ENCODE measurements around the gene SERPINE1.
"Not testable (repeated sequence)": the region's sequence is repeated elsewhere in the genome, so short reads cannot be mapped to it uniquely, and the experiment has no call there.

Gene SERPINE1

DNA sequence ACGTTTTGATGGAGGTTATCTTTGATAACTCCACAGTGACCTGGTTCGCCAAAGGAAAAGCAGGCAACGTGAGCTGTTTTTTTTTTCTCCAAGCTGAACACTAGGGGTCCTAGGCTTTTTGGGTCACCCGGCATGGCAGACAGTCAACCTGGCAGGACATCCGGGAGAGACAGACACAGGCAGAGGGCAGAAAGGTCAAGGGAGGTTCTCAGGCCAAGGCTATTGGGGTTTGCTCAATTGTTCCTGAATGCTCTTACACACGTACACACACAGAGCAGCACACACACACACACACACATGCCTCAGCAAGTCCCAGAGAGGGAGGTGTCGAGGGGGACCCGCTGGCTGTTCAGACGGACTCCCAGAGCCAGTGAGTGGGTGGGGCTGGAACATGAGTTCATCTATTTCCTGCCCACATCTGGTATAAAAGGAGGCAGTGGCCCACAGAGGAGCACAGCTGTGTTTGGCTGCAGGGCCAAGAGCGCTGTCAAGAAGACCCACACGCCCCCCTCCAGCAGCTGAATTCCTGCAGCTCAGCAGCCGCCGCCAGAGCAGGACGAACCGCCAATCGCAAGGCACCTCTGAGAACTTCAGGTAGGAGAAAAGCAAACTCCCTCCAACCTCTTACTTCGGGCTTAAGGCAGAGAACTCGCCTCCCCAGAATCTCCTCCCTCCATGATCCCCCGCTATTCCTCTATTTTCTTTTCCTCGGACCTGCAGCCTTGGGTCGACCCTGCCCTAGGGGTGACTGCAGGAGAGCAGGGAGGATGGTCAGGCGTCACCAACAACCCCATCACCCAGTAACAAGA is at the start of gene SERPINE1:
Gene SERPINE1 (plus strand): TSS at position 454 of the 809 bp plus-strand sequence. CDS start 1,290 bp downstream, outside the sequence.
- peak in 2 of 4 experiments; percentile 8 to 42 for DNase-seq

DNA sequence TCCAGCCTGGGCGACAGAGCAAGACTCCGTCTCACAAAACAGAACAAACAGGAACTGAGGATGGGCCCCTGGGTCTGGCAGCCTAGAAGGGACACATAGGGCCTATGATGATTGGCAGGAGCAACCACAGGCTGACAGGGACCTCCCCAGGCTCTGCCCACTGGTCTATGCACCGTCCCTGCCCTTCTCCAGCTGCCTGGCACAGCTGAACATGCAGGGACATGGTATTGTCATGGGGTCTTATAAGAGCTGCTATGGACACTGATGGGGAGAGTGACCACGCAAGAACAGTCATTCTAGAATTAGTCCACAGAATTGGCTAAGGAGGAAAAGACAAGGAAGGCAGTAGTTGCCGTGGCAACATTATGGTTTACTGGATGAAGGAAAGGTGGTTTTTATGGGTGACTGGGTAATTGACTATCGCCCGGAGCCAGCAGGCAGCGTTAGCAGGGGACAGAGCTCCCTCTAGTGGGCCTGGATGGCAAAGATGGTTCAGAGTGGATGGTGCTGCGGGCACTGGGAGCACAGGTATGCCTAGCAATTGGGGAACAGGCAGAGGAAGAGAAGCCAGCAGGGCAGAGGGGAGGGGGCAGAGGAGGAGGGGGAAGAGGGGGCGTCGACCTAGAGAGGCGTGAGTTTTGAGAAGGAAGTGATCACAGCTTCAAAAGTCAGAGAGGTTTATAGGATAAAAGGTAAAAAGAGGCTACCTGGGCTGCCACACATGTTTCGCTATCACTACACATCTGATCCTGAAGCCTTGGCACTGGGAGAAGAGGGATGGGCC is 49.4 kb upstream of the SERPINE1 start:
- peak; percentile 53 to 77 (median 72) for DNase-seq

DNA sequence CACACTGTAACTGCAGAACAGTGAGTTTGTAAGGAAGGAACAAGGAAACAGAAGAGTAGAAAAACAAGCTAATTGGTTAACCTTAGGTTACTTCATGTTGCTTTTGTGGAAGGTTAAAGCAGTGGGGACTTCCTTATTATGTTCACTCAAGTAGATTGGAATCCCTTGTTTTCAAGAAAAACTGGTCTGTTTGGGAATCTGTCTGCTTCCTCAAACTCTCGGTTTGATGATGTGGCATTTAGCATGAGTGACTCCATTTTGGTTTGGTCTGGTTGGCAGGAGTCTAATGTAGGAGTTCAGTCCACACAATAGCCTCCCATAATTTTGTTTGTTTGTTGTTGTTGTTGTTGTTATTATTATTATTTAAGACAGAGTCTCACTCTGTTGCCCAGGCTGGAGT is 45.5 kb upstream of the SERPINE1 start:
- DNase-seq = no peak

DNA sequence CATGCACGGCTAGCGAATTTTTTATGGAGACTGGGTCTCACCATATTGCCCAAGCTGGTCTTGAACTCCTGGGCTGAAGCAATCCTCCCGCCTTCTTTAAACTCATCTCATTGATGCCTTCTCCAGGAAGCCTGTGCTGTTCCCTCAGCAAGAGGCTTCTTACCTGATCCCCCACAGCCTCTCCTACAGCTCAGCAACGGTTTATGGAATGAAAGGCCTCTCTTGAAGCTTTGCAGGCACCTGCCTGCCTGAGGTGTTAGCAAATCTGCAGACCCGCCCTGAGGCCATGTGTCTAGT is 42.1 kb upstream of the SERPINE1 start:
- no peak for DNase-seq

DNA sequence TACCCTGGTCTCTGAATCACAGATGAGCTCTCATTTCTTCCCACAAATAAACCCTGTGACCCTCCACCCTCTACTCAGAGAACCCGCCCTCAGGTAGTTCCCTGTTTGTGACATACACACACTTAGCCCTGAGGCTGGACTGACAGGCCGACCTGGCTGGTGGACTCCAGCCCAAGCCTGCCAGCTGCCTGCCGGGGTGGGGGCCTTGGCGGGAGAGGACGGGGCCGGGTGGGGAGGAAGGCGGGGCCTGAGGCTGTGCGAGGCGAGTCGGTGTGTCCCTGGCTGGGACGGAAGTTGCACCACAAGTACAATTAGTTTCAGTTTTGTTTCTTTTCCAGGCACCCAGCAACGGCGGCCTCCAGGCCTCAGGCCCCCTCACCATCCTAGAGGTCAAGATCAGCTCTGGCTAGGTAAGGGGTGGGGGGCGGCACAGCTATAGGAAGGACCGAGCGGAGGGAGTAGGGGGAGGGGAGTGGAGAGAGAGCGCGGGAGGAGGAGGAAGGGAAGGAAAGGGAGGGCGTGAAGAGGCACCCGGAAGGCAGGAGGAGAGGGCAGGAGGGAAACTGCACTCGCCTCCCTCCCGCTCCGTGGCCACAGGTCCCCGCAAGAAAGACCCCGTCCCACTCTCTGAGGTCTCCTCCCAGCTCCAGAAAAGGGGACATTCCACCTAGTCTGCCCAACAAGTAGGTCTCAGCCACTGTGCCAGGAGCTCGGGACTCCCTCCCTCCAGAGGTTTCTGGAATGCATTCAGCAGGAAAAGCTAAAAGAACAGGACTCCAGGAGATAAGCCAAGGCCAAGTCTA is 41.5 kb upstream of the SERPINE1 start, which contains the start of gene TRIM56:
Gene TRIM56 (plus strand): TSS at position 320 of the 803 bp plus-strand sequence. CDS start 1,832 bp downstream, outside the sequence.
- peak; percentile 25 to 69 (median 50) for DNase-seq

DNA sequence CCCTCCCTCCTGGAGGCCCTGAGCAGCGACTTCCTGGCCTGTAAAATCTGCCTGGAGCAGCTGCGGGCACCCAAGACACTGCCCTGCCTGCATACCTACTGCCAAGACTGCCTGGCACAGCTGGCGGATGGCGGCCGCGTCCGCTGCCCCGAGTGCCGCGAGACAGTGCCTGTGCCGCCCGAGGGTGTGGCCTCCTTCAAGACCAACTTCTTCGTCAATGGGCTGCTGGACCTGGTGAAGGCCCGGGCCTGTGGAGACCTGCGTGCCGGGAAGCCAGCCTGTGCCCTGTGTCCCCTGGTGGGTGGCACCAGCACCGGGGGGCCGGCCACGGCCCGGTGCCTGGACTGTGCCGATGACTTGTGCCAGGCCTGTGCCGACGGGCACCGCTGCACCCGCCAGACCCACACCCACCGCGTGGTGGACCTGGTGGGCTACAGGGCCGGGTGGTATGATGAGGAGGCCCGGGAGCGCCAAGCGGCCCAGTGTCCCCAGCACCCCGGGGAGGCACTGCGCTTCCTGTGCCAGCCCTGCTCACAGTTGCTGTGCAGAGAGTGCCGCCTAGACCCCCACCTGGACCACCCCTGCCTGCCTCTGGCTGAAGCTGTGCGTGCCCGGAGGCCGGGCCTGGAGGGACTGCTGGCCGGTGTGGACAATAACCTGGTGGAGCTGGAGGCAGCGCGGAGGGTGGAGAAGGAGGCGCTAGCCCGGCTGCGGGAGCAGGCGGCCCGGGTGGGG is 39.4 kb upstream of the SERPINE1 start:
- DNase-seq = no peak

DNA sequence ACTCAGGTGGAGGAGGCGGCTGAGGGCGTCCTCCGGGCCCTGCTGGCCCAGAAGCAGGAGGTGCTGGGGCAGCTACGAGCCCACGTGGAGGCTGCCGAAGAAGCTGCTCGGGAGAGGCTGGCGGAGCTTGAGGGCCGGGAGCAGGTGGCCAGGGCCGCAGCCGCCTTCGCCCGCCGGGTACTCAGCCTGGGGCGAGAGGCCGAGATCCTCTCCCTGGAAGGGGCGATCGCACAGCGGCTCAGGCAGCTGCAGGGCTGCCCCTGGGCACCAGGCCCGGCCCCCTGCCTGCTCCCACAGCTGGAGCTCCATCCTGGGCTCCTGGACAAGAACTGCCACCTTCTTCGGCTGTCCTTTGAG is 38.9 kb upstream of the SERPINE1 start:
- DNase-seq = no peak

DNA sequence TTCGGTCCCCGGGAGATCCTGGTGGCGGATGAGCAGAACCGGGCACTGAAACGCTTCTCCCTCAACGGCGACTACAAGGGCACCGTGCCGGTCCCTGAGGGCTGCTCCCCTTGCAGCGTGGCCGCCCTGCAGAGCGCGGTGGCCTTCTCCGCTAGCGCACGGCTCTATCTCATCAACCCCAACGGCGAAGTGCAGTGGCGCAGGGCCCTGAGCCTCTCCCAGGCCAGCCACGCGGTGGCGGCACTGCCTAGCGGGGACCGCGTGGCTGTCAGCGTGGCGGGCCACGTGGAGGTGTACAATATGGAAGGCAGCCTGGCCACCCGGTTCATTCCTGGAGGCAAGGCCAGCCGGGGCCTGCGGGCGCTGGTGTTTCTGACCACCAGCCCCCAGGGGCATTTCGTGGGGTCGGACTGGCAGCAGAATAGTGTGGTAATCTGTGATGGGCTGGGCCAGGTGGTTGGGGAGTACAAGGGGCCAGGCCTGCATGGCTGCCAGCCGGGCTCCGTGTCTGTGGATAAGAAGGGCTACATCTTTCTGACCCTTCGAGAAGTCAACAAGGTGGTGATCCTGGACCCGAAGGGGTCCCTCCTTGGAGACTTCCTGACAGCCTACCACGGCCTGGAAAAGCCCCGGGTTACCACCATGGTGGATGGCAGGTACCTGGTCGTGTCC is 37.9 kb upstream of the SERPINE1 start:
- no peak for DNase-seq

DNA sequence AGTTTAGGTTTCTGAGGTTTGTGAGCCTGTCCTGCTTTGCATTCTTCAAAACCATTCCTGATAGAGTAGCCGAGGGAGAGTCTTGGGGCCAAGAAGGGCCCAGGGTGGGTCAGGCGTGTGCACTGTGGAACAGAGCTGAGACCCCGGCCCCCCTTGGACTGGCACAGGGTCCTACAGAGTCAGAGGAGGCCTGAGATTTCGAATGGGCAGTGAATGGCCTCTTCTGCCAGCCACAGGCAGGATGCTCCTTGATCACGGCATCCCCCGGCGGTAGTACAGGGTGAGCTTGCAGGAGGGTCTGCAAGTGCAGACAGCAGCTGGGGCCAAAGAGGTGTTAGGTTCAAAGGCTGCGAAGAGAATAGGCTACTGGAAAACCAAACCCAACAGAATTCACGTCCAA is 37.0 kb upstream of the SERPINE1 start:
- DNase-seq = no peak

DNA sequence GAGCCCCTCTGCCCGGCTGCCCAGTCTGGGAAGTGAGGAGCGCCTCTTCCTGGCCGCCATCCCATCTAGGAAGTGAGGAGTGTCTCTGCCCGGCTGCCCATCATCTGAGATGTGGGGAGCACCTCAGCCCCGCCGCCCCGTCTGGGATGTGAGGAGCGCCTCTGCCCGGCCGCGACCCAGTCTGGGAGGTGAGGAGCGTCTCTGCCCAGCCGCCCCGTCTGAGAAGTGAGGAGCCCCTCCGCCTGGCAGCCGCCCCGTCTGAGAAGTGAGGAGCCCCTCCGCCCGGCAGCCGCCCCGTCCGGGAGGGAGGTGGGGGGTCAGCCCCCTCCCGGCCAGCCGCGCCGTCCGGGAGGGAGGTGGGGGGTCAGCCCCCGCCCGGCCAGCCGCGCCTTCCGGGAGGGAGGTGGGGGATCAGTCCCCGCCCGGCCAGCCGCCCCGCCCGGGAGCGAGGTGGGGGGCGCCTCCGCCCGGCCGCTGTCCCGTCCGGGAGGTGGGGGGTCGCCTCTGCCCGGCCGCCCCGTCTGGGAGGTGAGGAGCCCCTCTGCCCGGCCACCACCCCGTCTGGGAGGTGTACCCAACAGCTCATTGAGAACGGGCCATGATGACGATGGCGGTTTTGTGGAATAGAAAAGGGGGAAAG is 34.5 kb upstream of the SERPINE1 start:
- DNase-seq = not testable (repeated sequence)

DNA sequence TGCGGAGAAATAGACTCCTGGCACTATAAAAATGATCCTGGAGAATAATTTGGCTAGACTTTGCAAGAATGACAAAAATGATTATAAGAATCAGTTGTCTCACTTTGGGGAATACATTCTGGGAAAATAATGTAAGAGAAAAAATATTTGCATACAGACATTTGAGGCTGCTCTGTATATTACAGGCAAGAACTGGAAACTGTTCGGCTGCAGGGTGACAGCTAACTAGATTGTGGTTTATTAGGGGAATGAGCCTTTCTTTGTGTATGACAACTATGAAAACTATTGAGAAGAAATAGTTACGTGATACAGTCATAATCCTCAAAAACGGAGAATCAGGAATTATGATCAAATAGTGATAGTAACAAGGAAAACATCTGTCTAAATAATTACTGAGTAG is 33.0 kb upstream of the SERPINE1 start:
- DNase-seq = no peak

DNA sequence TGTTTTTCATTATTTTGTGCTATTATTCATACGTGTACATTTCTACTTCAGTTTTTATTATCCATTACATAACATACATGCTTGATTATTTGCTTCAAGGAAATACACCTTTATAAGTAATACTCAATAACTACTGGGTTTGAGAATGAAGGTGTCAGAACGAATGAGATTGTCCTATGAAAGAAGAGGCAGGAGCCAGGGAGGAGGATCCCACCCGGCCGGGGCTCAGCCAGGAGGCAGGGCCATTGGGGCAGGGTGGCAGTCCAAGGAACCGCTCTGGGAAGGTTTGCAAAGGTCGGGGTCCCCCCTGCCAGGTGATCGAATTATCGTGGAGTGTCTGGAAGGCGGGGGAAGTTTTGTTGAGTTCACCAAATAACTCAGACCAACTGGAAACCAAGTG is 32.5 kb upstream of the SERPINE1 start:
- no peak for DNase-seq

DNA sequence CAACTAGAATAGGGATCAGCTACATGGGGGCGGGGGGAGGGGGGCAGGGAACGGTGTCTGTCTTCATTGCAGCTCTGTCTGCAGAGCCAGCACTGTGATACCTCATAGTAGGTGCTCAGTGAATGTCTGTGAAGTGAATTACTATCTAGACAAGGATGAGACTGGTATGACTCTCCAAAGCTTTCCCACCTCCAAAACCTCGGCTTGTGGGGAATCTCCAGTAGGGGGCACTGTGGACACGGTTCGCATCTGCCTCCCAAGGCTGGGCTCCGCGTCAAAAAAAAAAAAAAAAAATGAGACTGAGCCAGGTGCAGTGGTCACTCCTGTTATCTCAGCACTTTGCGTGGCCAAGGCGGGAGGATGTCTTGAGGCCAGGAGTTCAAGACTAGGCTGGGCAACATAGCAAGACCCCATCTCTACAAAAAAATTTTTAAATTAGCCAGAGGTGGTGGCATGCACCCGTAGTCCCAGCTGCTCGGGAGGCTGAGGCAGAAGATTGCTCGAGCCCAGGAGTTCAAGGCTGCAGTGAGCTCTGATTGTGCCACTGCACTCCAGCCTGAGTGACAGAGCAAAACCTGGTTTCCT is 32.0 kb upstream of the SERPINE1 start:
- DNase-seq = no peak

DNA sequence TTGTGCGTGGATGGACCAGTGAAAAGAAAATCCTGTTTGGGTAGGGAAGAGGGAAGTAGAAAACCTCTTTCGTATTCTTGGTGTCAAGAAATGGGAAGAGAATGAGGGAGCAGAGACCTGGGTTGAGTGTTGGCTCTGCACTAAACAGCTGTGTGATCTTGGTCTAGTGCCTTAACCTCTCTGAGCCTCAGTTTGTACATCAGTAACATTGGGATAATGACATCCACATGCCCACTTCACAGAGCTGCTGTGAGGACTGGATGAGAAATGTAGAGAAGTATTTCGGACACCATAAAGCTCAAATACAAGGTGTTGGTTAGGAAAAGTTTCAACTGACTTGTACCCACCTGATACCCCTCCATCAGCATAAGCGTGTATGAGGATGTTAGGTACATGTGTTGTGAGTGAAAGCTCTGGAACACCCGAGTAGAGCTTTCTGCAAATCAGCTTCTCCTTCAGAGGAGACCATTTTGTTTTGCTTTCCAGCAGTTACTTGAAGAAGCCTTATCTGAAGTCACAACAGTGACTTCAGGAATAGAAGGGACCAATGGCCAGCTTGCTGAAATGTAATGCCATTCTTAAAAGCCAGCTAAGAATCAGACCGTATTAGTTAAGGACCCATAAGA is 30.5 kb upstream of the SERPINE1 start:
- no peak for DNase-seq

DNA sequence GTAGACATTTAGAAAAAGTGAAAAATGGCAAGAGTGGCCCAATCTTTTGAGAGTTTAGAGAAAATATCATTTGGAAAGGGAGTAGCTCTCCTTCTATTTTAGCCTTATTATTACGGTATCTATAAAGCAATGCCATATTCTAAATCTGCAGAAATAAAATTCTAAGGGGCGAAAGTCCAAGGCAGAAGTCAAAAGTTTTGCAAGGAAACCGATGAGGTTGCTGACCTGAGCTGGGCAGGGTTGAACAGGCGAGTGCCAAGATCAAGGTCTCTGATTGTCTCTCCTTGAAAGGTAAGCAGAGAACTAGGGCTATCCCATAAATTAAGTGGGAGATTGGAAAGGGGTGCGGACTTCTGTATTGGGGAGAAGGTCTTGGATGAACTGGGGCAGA is 30.0 kb upstream of the SERPINE1 start:
- no peak for DNase-seq

DNA sequence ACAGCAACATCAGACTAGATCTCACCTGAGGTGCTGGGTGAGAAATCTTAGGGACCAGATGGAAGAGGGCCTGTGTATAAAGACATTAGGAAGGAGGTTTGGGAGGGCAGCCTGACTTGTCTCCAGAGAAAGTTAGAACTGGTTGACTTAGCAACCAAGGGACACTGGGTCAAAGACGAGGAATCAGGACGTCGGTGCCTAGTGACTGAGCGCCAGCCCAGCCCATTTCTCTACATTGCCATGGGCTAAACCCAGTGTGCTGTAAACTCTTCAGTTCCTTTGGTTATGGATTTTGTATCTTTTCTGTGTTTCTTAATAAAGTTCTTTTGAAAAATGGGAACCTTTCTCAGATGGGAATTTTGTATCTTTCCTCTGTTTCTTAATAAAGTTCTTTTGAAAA is 29.3 kb upstream of the SERPINE1 start:
- no peak for DNase-seq

DNA sequence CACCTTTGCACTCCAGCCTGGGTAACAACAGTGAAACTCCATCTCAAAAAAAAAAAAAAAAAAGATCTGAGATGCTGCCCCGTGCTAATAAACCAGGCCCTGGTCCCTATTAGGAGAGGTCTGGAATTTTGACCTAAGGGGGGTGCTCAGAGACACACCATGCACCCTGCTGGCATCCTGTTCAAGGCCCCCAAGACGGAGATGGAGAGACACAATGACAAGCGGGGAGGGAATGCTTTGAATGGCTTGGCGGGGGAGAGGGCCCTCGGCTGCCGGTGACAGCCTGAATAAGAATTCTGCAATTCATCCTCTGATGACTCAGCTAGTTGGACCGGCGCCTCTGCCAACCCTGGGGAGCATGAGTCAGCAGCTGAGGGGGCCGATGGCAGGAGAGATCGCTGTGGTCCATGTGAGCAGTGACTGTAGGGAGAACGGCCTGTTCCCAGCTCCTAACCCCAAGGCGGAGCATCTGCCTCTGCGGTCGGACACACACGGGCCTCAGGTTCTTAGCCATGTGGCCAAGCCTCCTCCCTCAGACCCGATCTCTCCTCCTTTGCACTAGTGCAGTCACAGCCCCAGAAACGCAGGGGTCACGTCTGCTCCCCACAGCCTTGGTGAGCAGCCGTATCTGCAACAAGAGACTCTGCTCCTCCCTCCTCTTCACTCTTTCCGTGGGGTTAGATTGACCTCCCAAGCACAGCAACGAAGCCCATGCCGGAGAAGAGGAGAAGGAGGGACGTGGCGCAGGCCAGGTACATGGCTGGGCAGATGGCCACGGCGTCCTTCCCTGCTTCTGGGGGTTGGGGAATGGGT is 26.7 kb upstream of the SERPINE1 start:
- no peak for DNase-seq

DNA sequence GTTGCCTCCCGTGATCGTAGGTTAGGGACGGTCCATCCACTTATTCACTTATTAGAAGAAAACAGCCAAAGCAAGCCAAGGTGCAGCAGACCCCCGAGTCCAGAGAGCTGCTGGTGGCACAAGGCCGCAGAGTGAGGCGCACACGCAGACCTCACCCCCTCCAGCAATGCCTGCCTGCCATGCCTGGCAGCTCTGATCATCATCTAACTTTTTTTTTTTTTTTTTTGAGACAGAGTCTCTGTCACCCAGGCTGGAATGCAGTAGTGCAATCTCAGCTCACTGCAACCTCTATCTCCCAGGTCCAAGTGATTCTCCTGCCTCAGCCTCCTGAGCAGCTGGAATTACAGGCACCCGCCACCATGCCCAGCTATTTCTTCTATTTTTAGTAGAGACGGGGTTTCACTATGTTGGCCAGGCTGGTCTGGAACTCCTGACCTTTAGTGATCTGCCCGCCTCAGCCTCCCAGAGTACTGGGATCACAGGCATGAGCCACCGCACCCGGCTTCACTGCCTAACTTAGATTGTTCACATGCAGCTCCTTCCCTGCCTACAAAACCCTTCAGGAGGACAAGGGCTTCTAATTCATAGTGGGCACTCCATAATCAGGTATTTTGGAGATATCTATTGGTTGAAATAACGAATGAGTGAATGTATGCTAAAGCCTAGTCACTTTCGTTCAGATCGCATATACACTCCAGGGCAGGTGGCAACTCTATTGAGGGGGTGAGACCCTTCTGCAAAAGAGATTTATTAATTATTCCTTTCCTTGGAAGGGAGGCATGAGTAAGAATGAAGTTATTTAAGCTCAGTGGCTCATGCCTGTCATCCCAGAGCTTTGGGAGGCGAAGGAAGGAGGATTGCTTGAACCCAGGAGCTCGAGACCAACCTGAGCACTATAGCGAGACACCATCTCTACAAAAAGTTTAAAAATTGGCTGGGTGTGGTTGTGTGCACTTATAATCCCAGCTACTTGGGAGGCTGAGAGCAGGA is 25.8 kb upstream of the SERPINE1 start:
- DNase-seq = no peak

DNA sequence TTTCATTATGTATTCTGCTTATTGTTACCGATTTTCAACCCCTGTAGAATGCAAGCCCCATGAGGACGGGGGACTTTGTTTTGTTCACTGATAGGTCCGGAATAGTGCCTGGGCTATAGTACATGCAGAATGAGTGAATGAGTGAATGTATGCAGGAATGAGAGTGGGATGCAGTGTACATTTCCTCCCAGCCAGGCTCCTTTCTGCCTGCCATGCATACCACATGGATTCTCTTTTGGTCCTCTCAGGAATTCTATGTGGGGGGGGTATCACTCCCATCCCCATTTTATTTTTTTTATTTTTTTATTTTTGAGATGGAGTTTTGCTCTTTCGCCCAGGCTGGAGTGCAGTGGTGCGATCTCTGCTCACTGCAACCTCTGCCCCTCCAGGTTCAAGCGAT is 24.9 kb upstream of the SERPINE1 start:
- no peak for DNase-seq

All from activated naive CD4-positive, alpha-beta T cell (primary cell).